ENCODE data around the gene WDR93.

DNA sequence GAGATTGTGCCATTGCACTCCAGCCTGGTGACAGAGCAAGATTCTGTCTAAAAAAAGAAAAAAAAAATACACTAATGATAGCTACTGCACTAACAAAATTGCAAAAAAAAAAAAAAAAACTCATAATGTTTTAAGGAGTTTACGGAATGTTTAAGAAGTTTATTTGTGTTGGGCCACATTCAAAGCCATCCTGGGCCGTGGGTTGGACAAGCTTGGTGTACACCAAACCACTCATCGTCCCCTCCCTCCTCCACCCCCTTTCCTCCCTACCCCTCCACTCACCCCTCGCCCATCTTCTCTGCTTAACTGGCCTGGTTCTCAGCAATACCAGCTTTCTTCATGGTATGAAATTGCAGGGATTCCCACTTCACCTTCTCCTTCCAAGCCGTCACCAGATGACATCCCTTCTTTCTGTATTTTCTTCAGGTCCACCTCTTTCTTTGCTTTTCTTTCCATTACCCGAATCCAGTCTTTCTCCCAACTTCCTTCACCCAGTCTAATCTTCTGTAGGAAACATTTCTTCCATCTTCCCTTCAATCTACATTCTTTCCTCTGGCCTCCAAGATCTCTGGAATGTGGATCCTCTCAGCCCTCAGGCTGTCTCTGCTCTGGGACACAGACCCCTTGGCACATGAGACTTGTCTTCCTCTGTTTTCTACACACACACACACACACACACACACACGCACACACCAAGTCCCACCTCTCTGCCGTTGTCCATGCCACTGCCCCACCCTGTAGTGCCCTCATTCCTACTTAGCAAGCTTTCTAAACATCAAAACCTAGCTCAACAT lies 63.9 kb downstream of the WDR93 start:
- TF ChIP-seq, protein P1, sequence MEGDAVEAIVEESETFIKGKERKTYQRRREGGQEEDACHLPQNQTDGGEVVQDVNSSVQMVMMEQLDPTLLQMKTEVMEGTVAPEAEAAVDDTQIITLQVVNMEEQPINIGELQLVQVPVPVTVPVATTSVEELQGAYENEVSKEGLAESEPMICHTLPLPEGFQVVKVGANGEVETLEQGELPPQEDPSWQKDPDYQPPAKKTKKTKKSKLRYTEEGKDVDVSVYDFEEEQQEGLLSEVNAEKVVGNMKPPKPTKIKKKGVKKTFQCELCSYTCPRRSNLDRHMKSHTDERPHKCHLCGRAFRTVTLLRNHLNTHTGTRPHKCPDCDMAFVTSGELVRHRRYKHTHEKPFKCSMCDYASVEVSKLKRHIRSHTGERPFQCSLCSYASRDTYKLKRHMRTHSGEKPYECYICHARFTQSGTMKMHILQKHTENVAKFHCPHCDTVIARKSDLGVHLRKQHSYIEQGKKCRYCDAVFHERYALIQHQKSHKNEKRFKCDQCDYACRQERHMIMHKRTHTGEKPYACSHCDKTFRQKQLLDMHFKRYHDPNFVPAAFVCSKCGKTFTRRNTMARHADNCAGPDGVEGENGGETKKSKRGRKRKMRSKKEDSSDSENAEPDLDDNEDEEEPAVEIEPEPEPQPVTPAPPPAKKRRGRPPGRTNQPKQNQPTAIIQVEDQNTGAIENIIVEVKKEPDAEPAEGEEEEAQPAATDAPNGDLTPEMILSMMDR (IDR thresholded peaks at IDR 0.05): no peak
- no peak for TF ChIP-seq POLR2A (IDR thresholded peaks at IDR 0.05)
